Measurements from ENCODE around the gene RNF32.

- TF ChIP-seq CTCF (IDR thresholded peaks at IDR 0.05), result no peak
- TF ChIP-seq POLR2A (IDR thresholded peaks at IDR 0.05), result no peak
These were observed 32.4 kb upstream of the RNF32 start for GRCh38 chr7:156608173-156608478.
